GM21786 (cell line): ENCODE measurements around the gene SEL1L.
"Not testable (repeated sequence)": the region's sequence is repeated elsewhere in the genome, so short reads cannot be mapped to it uniquely, and the experiment has no call there.

Experiments used
- ATAC-seq: cut with Tn5 transposase; IDR thresholded peaks from one replicate; pipeline ENCODE4 v1.9.1; 2021; ENCODE audit not compliant: unreplicated experiment

SEL1L gene

GRCh38 chr14:81474685-81475324 is 58.8 kb downstream of the SEL1L start:
- no peak for ATAC-seq

GRCh38 chr14:81474148-81474492 is 59.5 kb downstream of the SEL1L start:
- ATAC-seq, result peak; percentile 58

- ATAC-seq, result peak; percentile 17
These were observed 60.1 kb downstream of the SEL1L start for GRCh38 chr14:81473456-81474147.

- no peak for ATAC-seq
These were observed 61.4 kb downstream of the SEL1L start for GRCh38 chr14:81472096-81472800.

GRCh38 chr14:81471062-81471461 is 62.6 kb downstream of the SEL1L start:
- ATAC-seq, result peak; percentile 23

- peak; percentile 29 for ATAC-seq
These were observed 63.2 kb downstream of the SEL1L start for GRCh38 chr14:81470557-81470826.

GRCh38 chr14:81466854-81467253 is 66.8 kb downstream of the SEL1L start:
- ATAC-seq, result no peak

- ATAC-seq, result no peak
These were observed 68.0 kb downstream of the SEL1L start for GRCh38 chr14:81465507-81466228.

- not testable (repeated sequence) for ATAC-seq
These were observed 68.7 kb downstream of the SEL1L start for GRCh38 chr14:81465003-81465392.

GRCh38 chr14:81464253-81465002 is 69.2 kb downstream of the SEL1L start:
- peak; percentile 66 for ATAC-seq

GRCh38 chr14:81462356-81462755 is 71.3 kb downstream of the SEL1L start:
- not testable (repeated sequence) for ATAC-seq

GRCh38 chr14:81459912-81460311 is 73.7 kb downstream of the SEL1L start:
- no peak for ATAC-seq

- ATAC-seq, result no peak
These were observed 75.3 kb downstream of the SEL1L start for GRCh38 chr14:81458352-81458751.

- no peak for ATAC-seq
These were observed 78.3 kb downstream of the SEL1L start for GRCh38 chr14:81455390-81455789.

- peak; percentile 67 for ATAC-seq
These were observed 79.0 kb downstream of the SEL1L start for GRCh38 chr14:81454572-81455218.

- peak; percentile 72 for ATAC-seq
These were observed 80.4 kb downstream of the SEL1L start for GRCh38 chr14:81453166-81453766.

- ATAC-seq, result no peak
These were observed 81.1 kb downstream of the SEL1L start for GRCh38 chr14:81452341-81453133.

GRCh38 chr14:81450976-81451375 is 82.7 kb downstream of the SEL1L start:
- ATAC-seq, result no peak

GRCh38 chr14:81450100-81450531 is 83.5 kb downstream of the SEL1L start:
- ATAC-seq, result no peak
